B cell (primary cell): ENCODE measurements around the gene LSM7.

Experiments
- EZH2 ChIP-seq: IDR thresholded peaks from 2 replicates; pipeline ENCODE4 v1.6.1; 2012; ENCODE audit warnings: borderline replicate concordance, low read depth, mild to moderate bottlenecking, moderate library complexity, low read length; ENCODE audit not compliant: insufficient read depth, poor library complexity, severe bottlenecking
- TF ChIP-seq, protein P1 (sequence below): fragments of 200-600 bp; IDR thresholded peaks from one replicate; pipeline ENCODE4 v1.8.0; 2022; ENCODE audit warnings: antibody characterized with exemption, mild to moderate bottlenecking

DNA sequence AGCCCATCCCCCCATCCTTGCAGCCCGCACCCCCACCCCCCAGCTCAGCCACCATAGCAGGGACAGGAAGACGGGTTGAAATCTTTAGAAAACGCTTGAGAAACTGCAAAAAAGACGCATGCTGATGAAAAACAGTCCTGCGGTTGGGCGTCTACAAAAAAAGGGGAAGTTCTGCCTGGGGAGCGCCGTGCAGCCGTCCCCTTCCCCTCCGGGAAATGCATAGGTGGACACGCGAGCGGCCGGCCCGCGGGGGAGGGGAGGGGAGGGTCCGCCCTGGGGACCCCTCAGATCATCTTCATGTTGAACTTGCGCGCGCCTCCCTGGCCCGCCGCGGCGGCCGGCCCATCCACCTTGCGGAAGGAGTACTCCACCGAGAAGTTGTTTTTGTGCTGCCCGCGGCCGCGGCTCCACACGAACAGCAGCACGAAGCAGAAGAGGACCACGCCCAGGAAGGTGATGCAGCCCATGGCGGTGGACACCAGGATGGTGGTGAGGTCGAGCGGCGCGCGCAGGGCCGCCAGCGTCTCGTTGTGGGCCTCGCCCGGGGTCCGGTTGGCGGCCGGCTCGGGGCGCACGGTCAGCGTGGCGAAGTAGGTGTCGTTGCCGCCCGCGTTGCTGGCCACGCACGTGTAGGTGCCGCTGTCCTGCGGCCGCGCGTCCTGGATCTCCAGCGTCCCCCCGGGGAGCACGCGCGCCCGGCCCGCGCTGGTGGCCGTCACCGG lies 38.5 kb downstream of the LSM7 start:
- TF ChIP-seq, protein P1, sequence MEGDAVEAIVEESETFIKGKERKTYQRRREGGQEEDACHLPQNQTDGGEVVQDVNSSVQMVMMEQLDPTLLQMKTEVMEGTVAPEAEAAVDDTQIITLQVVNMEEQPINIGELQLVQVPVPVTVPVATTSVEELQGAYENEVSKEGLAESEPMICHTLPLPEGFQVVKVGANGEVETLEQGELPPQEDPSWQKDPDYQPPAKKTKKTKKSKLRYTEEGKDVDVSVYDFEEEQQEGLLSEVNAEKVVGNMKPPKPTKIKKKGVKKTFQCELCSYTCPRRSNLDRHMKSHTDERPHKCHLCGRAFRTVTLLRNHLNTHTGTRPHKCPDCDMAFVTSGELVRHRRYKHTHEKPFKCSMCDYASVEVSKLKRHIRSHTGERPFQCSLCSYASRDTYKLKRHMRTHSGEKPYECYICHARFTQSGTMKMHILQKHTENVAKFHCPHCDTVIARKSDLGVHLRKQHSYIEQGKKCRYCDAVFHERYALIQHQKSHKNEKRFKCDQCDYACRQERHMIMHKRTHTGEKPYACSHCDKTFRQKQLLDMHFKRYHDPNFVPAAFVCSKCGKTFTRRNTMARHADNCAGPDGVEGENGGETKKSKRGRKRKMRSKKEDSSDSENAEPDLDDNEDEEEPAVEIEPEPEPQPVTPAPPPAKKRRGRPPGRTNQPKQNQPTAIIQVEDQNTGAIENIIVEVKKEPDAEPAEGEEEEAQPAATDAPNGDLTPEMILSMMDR: no peak
- no peak for TF ChIP-seq EZH2
